A549 (cell line): ENCODE measurements around the gene AMOT.

Experiments
- CEBPB ChIP-seq, 2 experiments: fragments of >200 bp in 1 of 2; sonication (Bioruptor Twin) in 1 of 2; formaldehyde crosslinking in 1 of 2; IDR thresholded peaks; 2 replicates each; pipeline ENCODE4 v1.6.1; 2012 to 2016
- CTCF ChIP-seq: fragments of >200 bp; sonication (Bioruptor Twin); formaldehyde crosslinking; IDR thresholded peaks from 3 replicates; pipeline ENCODE4 v1.5.1; 2016
- FOSL2 ChIP-seq, 2 experiments: fragments of 450-650 bp in 1 of 2; fragments of >200 bp in 1 of 2; sonication (Bioruptor Twin) in 1 of 2; formaldehyde crosslinking; IDR thresholded peaks; 2 replicates each; pipeline versions ENCODE4 v1.5.0 to v1.6.1; 2016 to 2020; ENCODE audit warnings: mild to moderate bottlenecking in 1 of 2, moderate library complexity in 1 of 2
- POLR2A ChIP-seq: IDR thresholded peaks from 2 replicates; pipeline ENCODE4 v1.6.1; 2012; ENCODE audit warnings: mild to moderate bottlenecking, low read length
- USF2 ChIP-seq: fragments of 450-650 bp; IDR thresholded peaks from 2 replicates; pipeline ENCODE4 v1.6.1; 2014; ENCODE audit warnings: antibody characterized with exemption
- ZC3H11A ChIP-seq: fragments of 450-650 bp; IDR thresholded peaks from 2 replicates; pipeline ENCODE4 v1.6.1; 2014; ENCODE audit warnings: antibody characterized with exemption, mild to moderate bottlenecking

GRCh38 chrX:112798736-112799135 lies 41.9 kb downstream of the AMOT start:
- no peak for TF ChIP-seq POLR2A
- TF ChIP-seq FOSL2 (IDR thresholded peaks at IDR 0.05) = no peak
- no peak for TF ChIP-seq FOSL2 (CRISPR knock-in tag; IDR thresholded peaks at IDR 0.05)
- TF ChIP-seq USF2 = no peak
- TF ChIP-seq CTCF = no peak
- TF ChIP-seq ZC3H11A = no peak
- no peak for TF ChIP-seq CEBPB (IDR thresholded peaks at IDR 0.05)
